Measurements from ENCODE around the gene ATP6V0B. TPM values are rescaled to one million over a fixed set of nuclear protein-coding genes. Genes with fewer than 3 reads are reported as not detected.
A peak's percentile ranks its signal among the peaks of the same experiment; 100 is the strongest.

The ATP6V0B gene
- total RNA-seq, 1 experiment from 2014 or later = 181 TPM

DNA sequence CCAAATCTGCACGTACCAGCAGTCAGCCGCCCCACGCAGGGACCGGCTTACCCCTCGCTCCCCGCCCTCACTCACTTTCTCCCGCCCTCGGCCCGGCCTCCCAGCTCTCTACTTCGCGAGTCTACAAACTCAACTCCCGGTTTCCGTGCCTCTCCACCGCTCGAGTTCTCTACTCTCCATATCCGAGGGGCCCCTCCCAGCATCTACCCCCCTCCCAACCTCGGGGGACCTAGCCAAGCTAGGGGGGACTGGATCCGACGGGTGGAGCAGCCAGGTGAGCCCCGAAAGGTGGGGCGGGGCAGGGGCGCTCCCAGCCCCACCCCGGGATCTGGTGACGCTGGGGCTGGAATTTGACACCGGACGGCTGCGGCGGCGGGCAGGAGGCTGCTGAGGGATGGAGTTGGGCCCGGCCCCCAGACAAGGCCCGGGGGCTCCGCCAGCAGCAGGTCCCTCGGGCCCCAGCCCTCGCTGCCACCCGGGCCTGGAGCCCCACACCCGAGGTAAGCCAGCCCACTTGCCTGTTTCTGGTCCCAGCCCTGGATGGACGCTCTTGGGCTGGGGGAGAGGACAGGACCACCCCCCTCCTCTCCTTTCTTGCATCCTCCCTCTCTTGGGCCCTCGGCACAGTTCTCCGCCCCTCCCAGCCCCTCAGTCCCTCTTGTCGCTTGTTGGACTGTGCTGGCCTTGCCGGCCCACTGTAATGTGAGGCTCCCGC is 41.2 kb upstream of the ATP6V0B start, which contains the start of gene ARTN:
Gene ARTN, plus strand, starts transcription at position 416 of the 715 bp plus-strand sequence. CDS start 1,856 bp downstream, outside the sequence.
- H3K9me3 ChIP-seq (ENCODE audit: low read depth, low read length, poor library complexity, severe bottlenecking) = no peaks in the 10 kb centered on the region
- BruUV-seq (replicated peaks) = no TSS peak
- H3K4me3 ChIP-seq (ENCODE audit: low read depth, low read length, poor library complexity, severe bottlenecking) = peak within 1 kb of the TSS; percentile 53
- ChIA-PET CTCF (interaction anchor here (0.5 to 7.0 kb wide), 6 partner anchors 18 to 228 kb away, joined by 3 to 238 read pairs (median 3); no protein-coding TSS in a partner anchor), POLR2A (ENCODE audit: low non-redundant PET) (no interaction called here)
- peaks cover 32% of the 10 kb centered on the region for H3K4me1 ChIP-seq (ENCODE audit: insufficient read depth, low read length, poor library complexity, severe bottlenecking)
- peak; percentile 49 for DNase-seq (ENCODE audit: low spot score)
- peaks cover 14% of the 10 kb centered on the region for H3K36me3 ChIP-seq (ENCODE audit: insufficient read depth, low read length, poor library complexity, severe bottlenecking)
- peak within 1 kb of the TSS; percentile 63 for H3K27ac ChIP-seq (ENCODE audit: low read depth, low read length, poor library complexity, severe bottlenecking)
- no peak for TF ChIP-seq EZH2 (IDR thresholded peaks at IDR 0.05; ENCODE audit: borderline replicate concordance, low read depth, low read length, poor library complexity, severe bottlenecking)
- TF ChIP-seq, protein P1, sequence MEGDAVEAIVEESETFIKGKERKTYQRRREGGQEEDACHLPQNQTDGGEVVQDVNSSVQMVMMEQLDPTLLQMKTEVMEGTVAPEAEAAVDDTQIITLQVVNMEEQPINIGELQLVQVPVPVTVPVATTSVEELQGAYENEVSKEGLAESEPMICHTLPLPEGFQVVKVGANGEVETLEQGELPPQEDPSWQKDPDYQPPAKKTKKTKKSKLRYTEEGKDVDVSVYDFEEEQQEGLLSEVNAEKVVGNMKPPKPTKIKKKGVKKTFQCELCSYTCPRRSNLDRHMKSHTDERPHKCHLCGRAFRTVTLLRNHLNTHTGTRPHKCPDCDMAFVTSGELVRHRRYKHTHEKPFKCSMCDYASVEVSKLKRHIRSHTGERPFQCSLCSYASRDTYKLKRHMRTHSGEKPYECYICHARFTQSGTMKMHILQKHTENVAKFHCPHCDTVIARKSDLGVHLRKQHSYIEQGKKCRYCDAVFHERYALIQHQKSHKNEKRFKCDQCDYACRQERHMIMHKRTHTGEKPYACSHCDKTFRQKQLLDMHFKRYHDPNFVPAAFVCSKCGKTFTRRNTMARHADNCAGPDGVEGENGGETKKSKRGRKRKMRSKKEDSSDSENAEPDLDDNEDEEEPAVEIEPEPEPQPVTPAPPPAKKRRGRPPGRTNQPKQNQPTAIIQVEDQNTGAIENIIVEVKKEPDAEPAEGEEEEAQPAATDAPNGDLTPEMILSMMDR (conservative IDR thresholded peaks at IDR 0.05; ENCODE audit: low read depth, low read length) = no peak
- intact Hi-C loops (cut with micrococcal nuclease; ENCODE audit: unreplicated experiment) = loop anchor here (1.0 to 2.0 kb wide), 3 partner anchors 73 to 405 kb away; no protein-coding TSS in a partner anchor
- H3K27me3 ChIP-seq (replicated peaks; ENCODE audit: insufficient read depth, low read depth, low read length, poor library complexity) = no peaks in the 10 kb centered on the region

DNA sequence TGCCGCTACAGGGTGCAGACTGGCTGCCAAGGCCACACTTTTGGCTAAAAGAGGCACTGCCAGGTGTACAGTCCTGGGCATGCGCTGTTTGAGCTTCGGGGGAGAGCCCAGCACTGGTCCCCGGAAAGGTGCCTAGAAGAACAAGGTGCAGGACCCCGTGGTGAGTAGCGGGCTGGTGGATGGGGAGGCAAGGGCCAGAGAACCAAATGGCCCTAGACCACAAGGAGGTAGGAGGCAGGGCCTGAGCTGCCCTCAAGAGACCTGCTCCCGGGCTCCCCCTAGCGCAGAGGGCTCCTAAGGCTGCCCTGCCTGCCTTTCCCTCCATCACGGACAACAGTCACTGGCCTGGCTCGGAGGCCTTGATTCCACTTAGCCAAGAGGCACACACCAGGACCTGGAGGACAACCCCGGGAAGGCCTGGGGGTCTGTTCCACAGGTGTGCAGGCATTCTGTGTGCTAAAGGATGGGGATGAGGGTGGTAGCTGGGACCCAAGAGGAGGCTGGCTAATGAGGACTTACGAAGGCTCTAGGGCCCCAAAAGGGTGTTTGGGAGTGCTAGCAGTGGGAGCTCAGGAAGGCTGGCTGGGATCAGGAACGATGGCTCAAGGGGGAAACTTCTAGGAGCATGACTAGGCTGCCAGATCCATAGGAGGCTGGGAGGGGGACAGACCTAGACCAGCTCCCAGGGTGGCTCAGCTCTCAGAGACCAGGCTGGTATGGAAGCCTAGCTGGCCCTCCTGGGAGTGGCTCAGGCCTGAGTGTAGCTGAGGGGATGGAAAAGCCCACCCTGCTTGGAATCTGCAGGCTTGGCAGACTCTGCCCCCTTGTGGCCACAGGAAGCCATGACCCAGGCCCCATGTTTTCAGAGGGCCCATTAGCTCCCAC is 40.4 kb upstream of the ATP6V0B start:
- peak; percentile 89 for DNase-seq (ENCODE audit: low spot score)
- TSS peak; percentile 38 for BruUV-seq (replicated peaks)
- ChIA-PET CTCF (interaction anchor here (0.5 to 7.0 kb wide), 22 partner anchors 10 to 707 kb away, joined by 3 to 238 read pairs (median 4); partner anchors contain the start of gene KDM4A), POLR2A (ENCODE audit: low non-redundant PET) (interaction anchor here (0.6 to 1.3 kb wide), 5 partner anchors 74 to 707 kb away, joined by 3 to 9 read pairs (median 4); no protein-coding TSS in a partner anchor)
- H3K4me1 ChIP-seq (ENCODE audit: insufficient read depth, low read length, poor library complexity, severe bottlenecking) = peaks cover 32% of the 10 kb centered on the region
- intact Hi-C loops (cut with micrococcal nuclease; ENCODE audit: unreplicated experiment) = loop anchor here (1.0 to 2.0 kb wide), 3 partner anchors 74 to 406 kb away; no protein-coding TSS in a partner anchor
- H3K9me3 ChIP-seq (ENCODE audit: low read depth, low read length, poor library complexity, severe bottlenecking) = no peaks in the 10 kb centered on the region
- H3K27ac ChIP-seq (ENCODE audit: low read depth, low read length, poor library complexity, severe bottlenecking) = peak overlapping the region; percentile 63
- H3K27me3 ChIP-seq (replicated peaks; ENCODE audit: insufficient read depth, low read depth, low read length, poor library complexity) = no peaks in the 10 kb centered on the region
- peak overlapping the region; percentile 53 for H3K4me3 ChIP-seq (ENCODE audit: low read depth, low read length, poor library complexity, severe bottlenecking)
- TF ChIP-seq EZH2 (IDR thresholded peaks at IDR 0.05; ENCODE audit: borderline replicate concordance, low read depth, low read length, poor library complexity, severe bottlenecking) = no peak
- TF ChIP-seq, protein P1 (conservative IDR thresholded peaks at IDR 0.05; ENCODE audit: low read depth, low read length) = peak; percentile 91
- H3K36me3 ChIP-seq (ENCODE audit: insufficient read depth, low read length, poor library complexity, severe bottlenecking) = peaks cover 14% of the 10 kb centered on the region

DNA sequence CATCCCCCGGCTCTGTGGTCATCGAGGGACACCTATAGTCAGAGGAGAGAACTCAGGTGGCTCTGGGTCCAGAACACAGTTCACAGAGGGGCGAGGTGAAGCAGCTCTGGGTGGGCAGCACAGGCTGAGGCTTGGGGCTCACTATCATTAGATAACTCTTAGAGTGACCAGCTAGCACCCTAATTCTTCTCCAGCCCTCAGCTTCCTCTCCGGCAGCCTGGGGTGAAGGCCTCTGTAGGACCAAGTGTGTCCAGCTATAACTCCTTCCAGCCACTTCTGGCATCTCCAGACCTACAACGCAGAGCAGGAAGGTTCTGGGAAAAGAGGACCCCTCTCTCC is 39.8 kb upstream of the ATP6V0B start:
- no peaks in the 10 kb centered on the region for H3K9me3 ChIP-seq (ENCODE audit: low read depth, low read length, poor library complexity, severe bottlenecking)
- H3K4me1 ChIP-seq (ENCODE audit: insufficient read depth, low read length, poor library complexity, severe bottlenecking) = peaks cover 32% of the 10 kb centered on the region
- no TSS peak for BruUV-seq (replicated peaks)
- ChIA-PET POLR2A (ENCODE audit: low non-redundant PET) (interaction anchor here (0.6 to 1.3 kb wide), 5 partner anchors 74 to 708 kb away, joined by 3 to 9 read pairs (median 4); no protein-coding TSS in a partner anchor), CTCF (interaction anchor here (0.6 to 7.0 kb wide), 18 partner anchors 10 to 708 kb away, joined by 3 to 238 read pairs (median 5); partner anchors contain the start of gene KDM4A)
- peaks cover 14% of the 10 kb centered on the region for H3K36me3 ChIP-seq (ENCODE audit: insufficient read depth, low read length, poor library complexity, severe bottlenecking)
- no peak for DNase-seq (ENCODE audit: low spot score)
- TF ChIP-seq, protein P1 (conservative IDR thresholded peaks at IDR 0.05; ENCODE audit: low read depth, low read length) = no peak; the same call in 1 of the 2 replicates
- TF ChIP-seq EZH2 (IDR thresholded peaks at IDR 0.05; ENCODE audit: borderline replicate concordance, low read depth, low read length, poor library complexity, severe bottlenecking) = no peak
- peak overlapping the region; percentile 53 for H3K4me3 ChIP-seq (ENCODE audit: low read depth, low read length, poor library complexity, severe bottlenecking)
- H3K27me3 ChIP-seq (replicated peaks; ENCODE audit: insufficient read depth, low read depth, low read length, poor library complexity) = no peaks in the 10 kb centered on the region
- H3K27ac ChIP-seq (ENCODE audit: low read depth, low read length, poor library complexity, severe bottlenecking) = peak overlapping the region; percentile 63
- intact Hi-C loops (cut with micrococcal nuclease; ENCODE audit: unreplicated experiment) = loop anchor here (1.0 to 2.0 kb wide), 3 partner anchors 74 to 406 kb away; no protein-coding TSS in a partner anchor

Data from A673 (cell line).